ENCODE measurements around the gene TAF1B. TPM values are rescaled to one million over a fixed set of nuclear protein-coding genes. Genes with fewer than 3 reads are reported as not detected.
A peak's percentile ranks its signal among the peaks of the same experiment; 100 is the strongest.

TAF1B gene
- total RNA-seq, 1 experiment from 2014 or later = 25.5 TPM

DNA sequence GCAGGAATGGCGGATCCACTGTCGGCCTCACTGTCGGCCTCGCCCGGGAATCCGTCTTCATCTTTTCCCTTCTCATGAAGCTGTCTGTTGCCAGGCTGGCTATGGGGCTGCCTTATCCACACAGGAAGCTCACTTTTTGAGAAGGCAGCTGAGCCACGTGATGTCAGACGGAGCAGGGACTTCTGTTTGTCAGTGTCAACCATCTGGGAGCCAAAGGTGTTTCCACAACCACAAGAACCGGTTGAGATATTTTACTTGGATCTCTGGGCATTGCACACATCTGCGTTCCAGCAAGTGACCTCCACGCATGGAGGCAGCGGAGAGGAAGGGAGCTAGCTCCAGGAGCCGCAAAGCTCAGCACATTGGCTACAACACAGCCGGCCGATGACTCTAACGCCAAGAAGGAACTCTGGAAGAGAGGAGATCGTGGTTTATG lies 27.4 kb upstream of the TAF1B start:
- ChIA-PET POLR2A (interaction anchor here (0.7 to 4.2 kb wide), 4 partner anchors 14 to 232 kb away, joined by 3 to 29 read pairs (median 8); partner anchors contain the start of gene TAF1B), CTCF (interaction anchor here (0.5 to 4.9 kb wide), 19 partner anchors 9 to 619 kb away, joined by 3 to 95 read pairs (median 7); partner anchors contain the start of gene TAF1B)
- H3K36me3 Mint-ChIP-seq (ENCODE audit: insufficient read depth, unreplicated experiment) = no peaks in the 10 kb centered on the region
- TF ChIP-seq, protein P1, sequence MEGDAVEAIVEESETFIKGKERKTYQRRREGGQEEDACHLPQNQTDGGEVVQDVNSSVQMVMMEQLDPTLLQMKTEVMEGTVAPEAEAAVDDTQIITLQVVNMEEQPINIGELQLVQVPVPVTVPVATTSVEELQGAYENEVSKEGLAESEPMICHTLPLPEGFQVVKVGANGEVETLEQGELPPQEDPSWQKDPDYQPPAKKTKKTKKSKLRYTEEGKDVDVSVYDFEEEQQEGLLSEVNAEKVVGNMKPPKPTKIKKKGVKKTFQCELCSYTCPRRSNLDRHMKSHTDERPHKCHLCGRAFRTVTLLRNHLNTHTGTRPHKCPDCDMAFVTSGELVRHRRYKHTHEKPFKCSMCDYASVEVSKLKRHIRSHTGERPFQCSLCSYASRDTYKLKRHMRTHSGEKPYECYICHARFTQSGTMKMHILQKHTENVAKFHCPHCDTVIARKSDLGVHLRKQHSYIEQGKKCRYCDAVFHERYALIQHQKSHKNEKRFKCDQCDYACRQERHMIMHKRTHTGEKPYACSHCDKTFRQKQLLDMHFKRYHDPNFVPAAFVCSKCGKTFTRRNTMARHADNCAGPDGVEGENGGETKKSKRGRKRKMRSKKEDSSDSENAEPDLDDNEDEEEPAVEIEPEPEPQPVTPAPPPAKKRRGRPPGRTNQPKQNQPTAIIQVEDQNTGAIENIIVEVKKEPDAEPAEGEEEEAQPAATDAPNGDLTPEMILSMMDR (IDR thresholded peaks at IDR 0.05; ENCODE audit: unreplicated experiment) = no peak
- H3K4me3 Mint-ChIP-seq (ENCODE audit: unreplicated experiment) = no peak overlapping the region
- H3K27ac Mint-ChIP-seq (ENCODE audit: low read depth, unreplicated experiment) = no peak overlapping the region
- BruUV-seq (replicated peaks) = no TSS peak
- H3K9me3 Mint-ChIP-seq (ENCODE audit: unreplicated experiment) = no peaks in the 10 kb centered on the region
- intact Hi-C loops (cut with micrococcal nuclease) = no loop called here
- no peak for DNase-seq (ENCODE audit: unreplicated experiment)
- no peaks in the 10 kb centered on the region for H3K27me3 Mint-ChIP-seq (ENCODE audit: insufficient read depth, unreplicated experiment)
- peaks cover 17% of the 10 kb centered on the region for H3K4me1 Mint-ChIP-seq (ENCODE audit: insufficient read depth, unreplicated experiment)

DNA sequence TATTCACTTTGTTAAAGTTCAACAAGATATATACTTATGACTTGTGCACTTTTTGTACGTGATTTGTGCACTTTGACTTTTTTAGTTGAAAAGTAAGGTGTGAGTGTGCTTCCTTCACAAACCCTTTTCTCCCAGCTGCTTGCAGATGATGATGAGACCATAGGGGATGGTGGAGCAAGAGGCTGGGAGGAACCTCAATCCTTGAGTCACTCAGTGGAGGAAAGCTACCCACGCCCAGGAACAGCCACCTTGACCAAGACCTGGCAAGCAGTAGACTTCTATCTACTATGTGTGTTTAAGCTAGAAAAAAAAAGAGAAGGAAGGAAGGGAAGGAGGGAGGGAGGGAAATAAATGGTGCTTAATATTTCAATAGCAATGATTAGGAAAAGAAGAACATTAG lies 25.2 kb upstream of the TAF1B start:
- H3K36me3 Mint-ChIP-seq (ENCODE audit: insufficient read depth, unreplicated experiment) = no peaks in the 10 kb centered on the region
- no peaks in the 10 kb centered on the region for H3K9me3 Mint-ChIP-seq (ENCODE audit: unreplicated experiment)
- ChIA-PET CTCF (interaction anchor here (1.2 kb wide), 1 partner anchor 19 kb away, joined by 5 read pairs; no protein-coding TSS in a partner anchor), POLR2A (interaction anchor here (1.0 to 1.3 kb wide), 3 partner anchors 9 to 78 kb away, joined by 4 read pairs; no protein-coding TSS in a partner anchor)
- no peaks in the 10 kb centered on the region for H3K27me3 Mint-ChIP-seq (ENCODE audit: insufficient read depth, unreplicated experiment)
- TF ChIP-seq, protein P1 (IDR thresholded peaks at IDR 0.05; ENCODE audit: unreplicated experiment) = no peak
- H3K4me3 Mint-ChIP-seq (ENCODE audit: unreplicated experiment) = no peak overlapping the region
- no peak for DNase-seq (ENCODE audit: unreplicated experiment)
- peaks cover 17% of the 10 kb centered on the region for H3K4me1 Mint-ChIP-seq (ENCODE audit: insufficient read depth, unreplicated experiment)
- H3K27ac Mint-ChIP-seq (ENCODE audit: low read depth, unreplicated experiment) = no peak overlapping the region
- BruUV-seq (replicated peaks) = no TSS peak
- intact Hi-C loops (cut with micrococcal nuclease) = no loop called here

DNA sequence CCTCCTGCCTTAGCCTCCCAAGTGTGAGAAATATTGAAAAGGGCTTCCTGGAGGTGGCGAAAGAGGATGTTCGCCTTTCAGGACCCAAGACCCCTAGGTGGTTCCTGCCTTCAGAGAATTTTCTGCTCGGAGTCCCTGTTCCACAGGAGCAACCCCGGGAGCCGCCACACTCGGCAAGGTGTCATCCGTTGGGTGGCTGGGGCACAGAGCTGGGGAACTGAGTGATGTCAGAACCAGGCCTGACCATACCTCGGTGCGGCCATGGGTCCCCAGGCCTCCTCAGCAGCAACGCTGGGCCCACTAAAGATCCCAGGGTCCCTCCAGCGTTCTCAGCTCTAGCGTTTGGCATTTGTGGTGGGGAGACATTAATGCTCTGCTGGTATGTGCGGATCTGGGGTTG lies 23.7 kb upstream of the TAF1B start:
- Mint-ChIP-seq H3K9me3 (ENCODE audit: unreplicated experiment) (no peaks in the 10 kb centered on the region), H3K27ac (ENCODE audit: low read depth, unreplicated experiment) (peak overlapping the region; percentile 90), H3K4me1 (ENCODE audit: insufficient read depth, unreplicated experiment) (peaks cover 17% of the 10 kb centered on the region), H3K36me3 (ENCODE audit: insufficient read depth, unreplicated experiment) (no peaks in the 10 kb centered on the region), H3K27me3 (ENCODE audit: insufficient read depth, unreplicated experiment) (no peaks in the 10 kb centered on the region), H3K4me3 (ENCODE audit: unreplicated experiment) (peak overlapping the region; percentile 22)
- ChIA-PET POLR2A (interaction anchor here (0.7 to 2.3 kb wide), 6 partner anchors 19 to 264 kb away, joined by 3 to 26 read pairs (median 13); partner anchors contain the start of gene TAF1B), CTCF (interaction anchor here (0.6 to 1.3 kb wide), 6 partner anchors 12 to 447 kb away, joined by 3 to 5 read pairs (median 4); partner anchors contain the start of gene TAF1B)
- BruUV-seq (replicated peaks) = TSS peak; percentile 89
- TF ChIP-seq, protein P1 (IDR thresholded peaks at IDR 0.05; ENCODE audit: unreplicated experiment) = no peak
- intact Hi-C loops (cut with micrococcal nuclease) = no loop called here
- no peak for DNase-seq (ENCODE audit: unreplicated experiment)

DNA sequence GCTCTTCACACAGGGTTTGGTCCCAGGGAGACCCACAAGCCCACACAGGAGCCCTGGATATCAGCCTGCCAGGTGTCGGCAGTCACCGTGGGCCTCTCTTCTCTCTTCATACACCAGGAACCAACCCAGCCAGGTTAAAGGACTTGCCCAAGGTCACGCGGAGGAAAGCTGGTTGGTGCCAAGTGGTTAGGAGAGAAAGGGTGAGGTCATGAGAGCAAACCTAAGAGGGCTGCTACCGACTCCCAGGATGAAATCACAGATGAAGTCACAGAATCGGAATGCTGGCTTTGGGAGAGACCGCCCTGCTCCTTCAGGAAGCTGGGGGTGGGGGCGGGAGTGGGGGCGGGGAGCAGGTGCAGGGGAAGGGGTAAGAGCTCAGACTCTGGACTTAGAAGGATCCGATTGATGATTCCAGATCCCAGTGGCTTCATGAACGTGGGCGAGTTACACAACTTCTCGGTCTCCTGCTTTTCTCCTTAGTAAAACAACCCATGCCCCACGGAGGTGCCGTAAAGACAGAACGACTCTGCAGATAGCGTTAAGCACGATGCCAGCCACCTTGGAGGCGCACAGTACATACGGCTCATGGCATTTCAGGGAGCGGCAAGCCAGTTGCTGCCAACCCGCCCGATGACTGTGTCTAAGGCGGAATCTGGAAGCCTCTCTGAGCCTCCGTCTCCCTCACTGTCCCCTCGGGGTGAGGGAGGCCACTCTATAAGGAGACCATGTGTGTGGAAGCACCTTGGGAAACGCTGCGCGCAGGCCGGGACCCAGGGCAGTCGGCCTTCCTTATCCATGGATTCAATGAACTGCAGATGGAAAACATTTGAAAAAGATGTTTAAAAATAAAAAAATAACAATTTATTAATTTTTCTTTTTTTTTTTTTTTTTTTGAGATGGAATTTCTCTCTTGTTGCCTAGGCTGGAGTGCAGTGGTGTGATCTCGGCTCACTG lies 23.0 kb upstream of the TAF1B start:
- H3K9me3 Mint-ChIP-seq (ENCODE audit: unreplicated experiment) = no peaks in the 10 kb centered on the region
- H3K27me3 Mint-ChIP-seq (ENCODE audit: insufficient read depth, unreplicated experiment) = no peaks in the 10 kb centered on the region
- BruUV-seq (replicated peaks) = TSS peak; percentile 93
- peak overlapping the region; percentile 90 for H3K27ac Mint-ChIP-seq (ENCODE audit: low read depth, unreplicated experiment)
- H3K4me1 Mint-ChIP-seq (ENCODE audit: insufficient read depth, unreplicated experiment) = peaks cover 17% of the 10 kb centered on the region
- intact Hi-C loops (cut with micrococcal nuclease) = loop anchor here (1.0 kb wide), 1 partner anchor 23 kb away; the partner anchor contains the start of gene TAF1B
- ChIA-PET CTCF (interaction anchor here (1.0 to 1.3 kb wide), 7 partner anchors 11 to 226 kb away, joined by 3 to 5 read pairs (median 4); partner anchors contain the start of gene TAF1B), POLR2A (interaction anchor here (0.6 to 2.3 kb wide), 7 partner anchors 20 to 265 kb away, joined by 3 to 26 read pairs (median 11); partner anchors contain the start of gene TAF1B)
- H3K4me3 Mint-ChIP-seq (ENCODE audit: unreplicated experiment) = peak overlapping the region; percentile 22
- no peaks in the 10 kb centered on the region for H3K36me3 Mint-ChIP-seq (ENCODE audit: insufficient read depth, unreplicated experiment)
- TF ChIP-seq, protein P1 (IDR thresholded peaks at IDR 0.05; ENCODE audit: unreplicated experiment) = no peak
- DNase-seq (ENCODE audit: unreplicated experiment) = peak; percentile 90
